ENCODE results near the gene UCHL1. TPM values are rescaled to one million over a fixed set of nuclear protein-coding genes. Genes with fewer than 3 reads are reported as not detected.

Gene UCHL1
- total RNA-seq, 6 experiments from 2014 or later = 0.44 to 8.7 (median 1.6) TPM; not detected in 1

GRCh38 chr4:41282366-41282765 is 25.6 kb downstream of the UCHL1 start:
- no peaks in the 10 kb centered on the region for H3K27me3 ChIP-seq
- intact Hi-C loops (cut with DNase I) = loop anchor here in 1 of 2 donors (10.0 kb wide), 1 partner anchor 362 kb away; no protein-coding TSS in a partner anchor
- no peaks in the 10 kb centered on the region for H3K4me1 ChIP-seq
- 32% methylated on average over 1 of the region's 1 CpG for WGBS (ENCODE audit: insufficient coverage, low coverage, low lambda C conversion rate, missing lambda C conversion rate)
- H3K27ac ChIP-seq = no peak overlapping the region
- ATAC-seq = no peak
- no peak for DNase-seq
- TF ChIP-seq CTCF (IDR thresholded peaks at IDR 0.05) = no peak
- TF ChIP-seq POLR2A (IDR thresholded peaks at IDR 0.05) = no peak
- H3K4me3 ChIP-seq = no peak overlapping the region
- no peaks in the 10 kb centered on the region for H3K9me3 ChIP-seq
- no peaks in the 10 kb centered on the region for H3K36me3 ChIP-seq

GRCh38 chr4:41285202-41285863 is 28.6 kb downstream of the UCHL1 start:
- Histone ChIP-seq H3K4me3 (no peak overlapping the region), H3K36me3 (no peaks in the 10 kb centered on the region), H3K27ac (no peak overlapping the region), H3K4me1 (no peaks in the 10 kb centered on the region), H3K27me3 (no peaks in the 10 kb centered on the region), H3K9me3 (no peaks in the 10 kb centered on the region)
- no peak for ATAC-seq
- 75% methylated on average over 5 of the region's 6 CpGs for WGBS (ENCODE audit: insufficient coverage, low coverage, low lambda C conversion rate, missing lambda C conversion rate)
- DNase-seq = no peak
- TF ChIP-seq CTCF (IDR thresholded peaks at IDR 0.05) (no peak), POLR2A (IDR thresholded peaks at IDR 0.05) (no peak)
- intact Hi-C loops (cut with DNase I) = loop anchor here in 1 of 2 donors (10.0 kb wide), 1 partner anchor 359 kb away; no protein-coding TSS in a partner anchor

DNA sequence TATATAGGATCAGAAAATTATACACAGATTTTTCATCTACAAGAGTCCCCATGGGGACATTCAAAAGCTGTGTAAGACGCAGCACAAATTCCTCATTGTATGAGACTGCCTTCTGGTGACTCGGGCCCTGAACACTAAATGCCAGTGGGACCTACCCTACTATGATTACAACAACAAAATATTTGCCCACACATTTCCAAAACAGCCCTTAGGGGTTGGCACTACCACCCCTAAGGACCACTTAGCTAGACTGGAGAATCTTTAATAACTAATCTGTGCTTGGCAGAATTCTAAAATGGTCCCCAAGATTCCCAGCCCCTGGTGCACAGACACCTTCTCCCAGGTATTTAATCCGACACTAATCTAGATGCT is 29.1 kb downstream of the UCHL1 start:
- no peak for TF ChIP-seq POLR2A (IDR thresholded peaks at IDR 0.05)
- TF ChIP-seq CTCF (IDR thresholded peaks at IDR 0.05) = no peak
- Histone ChIP-seq H3K9me3 (no peaks in the 10 kb centered on the region), H3K27ac (no peak overlapping the region), H3K36me3 (no peaks in the 10 kb centered on the region), H3K4me3 (no peak overlapping the region), H3K27me3 (no peaks in the 10 kb centered on the region), H3K4me1 (no peaks in the 10 kb centered on the region)
- 81% methylated on average over 3 of the region's 3 CpGs for WGBS (ENCODE audit: insufficient coverage, low coverage, low lambda C conversion rate, missing lambda C conversion rate)
- no peak for DNase-seq
- intact Hi-C loops (cut with DNase I) = loop anchor here in 1 of 2 donors (10.0 kb wide), 1 partner anchor 359 kb away; no protein-coding TSS in a partner anchor
- ATAC-seq = no peak

DNA sequence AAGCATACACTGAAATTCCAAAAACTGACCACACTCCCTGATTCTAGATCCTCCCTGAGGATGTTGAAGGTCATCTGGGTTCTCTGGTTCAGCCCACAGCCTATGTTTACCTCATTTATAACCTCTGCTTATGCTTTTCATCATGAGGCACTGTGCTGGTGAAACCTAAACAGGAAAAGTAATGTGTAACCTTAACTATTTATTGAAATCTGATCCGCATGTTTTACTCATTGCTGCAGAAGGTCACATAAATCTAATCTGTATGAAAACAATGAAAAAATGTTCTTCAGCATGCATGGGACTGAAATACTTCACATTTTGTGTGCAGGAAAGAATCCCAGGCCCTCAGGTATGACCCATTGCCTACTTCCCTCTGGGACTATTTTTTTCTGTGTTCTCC is 30.3 kb downstream of the UCHL1 start:
- TF ChIP-seq CTCF (IDR thresholded peaks at IDR 0.05) = no peak
- TF ChIP-seq POLR2A (IDR thresholded peaks at IDR 0.05) = no peak
- intact Hi-C loops (cut with DNase I) = loop anchor here in 1 of 2 donors (10.0 kb wide), 1 partner anchor 358 kb away; no protein-coding TSS in a partner anchor
- DNase-seq (no peak), ATAC-seq (no peak)
- H3K4me3 ChIP-seq = no peak overlapping the region
- H3K9me3 ChIP-seq = no peaks in the 10 kb centered on the region
- no peaks in the 10 kb centered on the region for H3K36me3 ChIP-seq
- 70% methylated on average over 1 of the region's 1 CpG for WGBS (ENCODE audit: insufficient coverage, low coverage, low lambda C conversion rate, missing lambda C conversion rate)
- no peaks in the 10 kb centered on the region for H3K4me1 ChIP-seq
- no peak overlapping the region for H3K27ac ChIP-seq
- no peaks in the 10 kb centered on the region for H3K27me3 ChIP-seq

All from right lobe of liver (tissue), 6 donors.